GM21619 (cell line): ENCODE data around the gene TMPRSS4.

ENCODE experiments used
- ATAC-seq: cut with Tn5 transposase; IDR thresholded peaks from one replicate; pipeline ENCODE4 v1.9.1; 2021; ENCODE audit not compliant: unreplicated experiment

TMPRSS4 gene

DNA sequence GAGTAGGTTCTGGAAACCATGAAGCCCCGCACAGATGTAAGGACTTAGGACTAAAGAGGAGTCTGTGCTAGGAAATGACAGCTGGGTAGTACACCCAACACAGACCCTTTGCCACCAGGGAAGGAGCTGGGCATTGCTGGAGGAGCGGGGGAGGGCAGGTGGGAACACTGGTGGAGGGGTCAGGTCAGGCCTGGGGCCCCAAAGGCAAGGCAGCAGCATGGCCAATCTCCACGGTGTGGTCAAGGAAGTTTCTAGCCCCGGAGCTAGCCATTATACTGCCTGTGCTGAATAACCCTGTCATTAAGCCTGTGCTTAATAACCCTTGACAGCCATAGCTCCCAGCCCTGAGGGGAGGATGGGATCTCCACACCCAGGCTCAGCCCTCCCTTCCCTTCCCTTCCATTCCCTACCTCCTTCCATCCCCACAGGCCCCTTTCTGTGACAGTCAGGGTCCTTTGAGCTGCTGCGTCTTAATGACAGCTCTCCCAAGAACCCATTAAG, 2.1 kb downstream of the TMPRSS4 start:
- no peak for ATAC-seq

DNA sequence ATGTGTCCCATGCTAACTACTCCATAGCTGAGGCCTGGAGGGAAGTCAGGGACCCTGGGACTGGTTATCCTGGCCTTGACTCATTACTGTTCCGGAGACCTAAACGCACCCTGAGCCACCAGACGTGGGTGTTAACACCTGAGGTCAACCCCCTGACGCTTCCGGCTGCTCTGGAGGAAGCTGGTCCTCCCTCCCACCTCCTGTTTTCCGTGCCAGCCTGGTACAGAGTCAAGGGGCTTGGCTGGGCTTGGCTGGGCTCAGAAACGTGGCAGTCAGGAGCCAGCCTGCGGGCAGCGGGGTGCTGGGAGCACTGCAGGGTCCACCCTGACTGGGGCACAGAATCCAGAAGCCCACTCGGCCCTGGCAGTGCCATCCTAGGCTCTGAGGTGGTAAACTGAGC, 2.6 kb downstream of the TMPRSS4 start:
- ATAC-seq, result no peak

GRCh38 chr11:118080296-118080695, 3.4 kb downstream of the TMPRSS4 start:
- ATAC-seq, result no peak

DNA sequence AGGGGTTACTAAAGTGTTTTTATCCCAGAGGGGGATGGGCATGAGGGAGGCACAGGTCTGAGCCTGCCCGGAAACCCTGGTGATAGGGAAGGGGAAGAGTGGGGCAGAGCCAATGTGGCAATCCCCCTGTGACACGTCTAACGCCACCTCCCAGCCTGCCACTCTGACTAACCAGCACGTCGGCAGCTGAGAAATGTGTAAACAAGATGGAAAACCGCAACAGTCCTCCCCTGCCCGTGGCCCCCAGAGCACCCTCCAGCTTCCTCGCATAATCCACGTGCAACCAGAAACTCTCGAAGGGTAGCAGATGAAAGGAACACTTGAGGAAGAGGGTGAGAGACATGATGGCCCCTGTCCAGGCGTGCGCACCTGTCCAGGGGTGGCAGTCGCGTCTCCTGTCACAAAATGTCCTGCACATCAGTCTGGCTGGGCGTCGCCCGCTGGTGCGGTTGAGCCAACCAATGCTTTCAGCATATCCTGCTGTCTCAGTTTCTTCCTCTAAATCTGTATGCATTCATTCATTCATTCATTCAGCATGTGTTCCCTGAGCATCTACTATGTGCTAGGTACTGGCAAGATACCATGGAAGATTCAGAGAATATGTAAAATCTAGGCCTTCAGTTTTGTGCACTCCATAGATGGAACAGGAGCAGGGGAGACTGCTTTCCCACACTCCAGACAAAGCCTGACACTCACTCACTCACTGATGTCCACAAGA, 4.5 kb downstream of the TMPRSS4 start:
- ATAC-seq, result no peak

DNA sequence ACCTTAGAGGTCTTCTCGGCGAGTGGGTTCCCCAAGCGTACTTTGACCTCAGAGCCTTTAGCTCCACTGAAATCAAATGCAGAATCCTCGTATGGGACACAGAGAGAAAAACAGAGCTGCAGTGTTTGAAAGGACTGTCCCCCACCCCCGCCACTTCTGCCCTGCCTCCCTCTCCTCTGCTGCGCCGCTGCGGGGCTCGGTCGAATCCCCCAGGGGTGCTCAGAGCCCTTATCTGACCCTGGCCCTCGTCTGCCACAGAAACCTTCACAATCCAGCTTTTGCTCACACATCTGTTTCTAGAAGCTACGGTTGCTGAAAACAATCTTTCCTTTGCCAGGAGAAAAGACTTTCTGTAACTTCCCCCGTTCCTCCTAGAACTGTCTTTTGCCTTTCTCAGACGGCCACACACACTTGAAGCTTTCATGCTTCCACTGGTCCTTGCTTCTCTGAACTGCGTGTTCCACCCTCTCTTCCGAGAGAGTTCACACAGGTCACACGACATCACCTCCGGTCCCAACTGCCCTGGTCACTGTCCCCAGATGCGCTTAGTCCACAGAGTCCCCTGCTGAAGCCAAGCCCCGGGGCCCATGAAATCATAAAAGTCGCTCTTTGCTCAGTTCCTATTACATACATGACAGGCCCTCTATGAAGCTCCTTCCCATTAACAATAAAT, 6.1 kb downstream of the TMPRSS4 start:
- no peak for ATAC-seq

DNA sequence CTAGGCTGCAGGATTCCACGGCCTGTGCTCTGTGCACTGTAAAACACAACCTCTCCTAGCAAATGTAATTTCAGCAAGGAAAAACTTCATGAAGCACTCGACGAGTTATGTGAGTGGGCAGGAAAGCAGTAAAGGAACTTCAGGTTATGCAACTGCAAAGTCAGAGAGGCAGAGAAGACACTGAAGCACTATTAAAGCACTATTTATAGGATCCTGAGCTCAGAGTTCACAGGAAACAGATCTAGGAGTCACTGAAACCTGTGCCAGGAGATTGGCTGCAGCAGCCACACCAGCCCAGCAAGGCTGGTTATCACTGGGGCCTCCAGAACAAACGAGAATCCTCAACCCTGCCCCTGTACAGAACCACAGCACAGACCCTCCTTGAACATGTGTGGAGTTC, 7.4 kb downstream of the TMPRSS4 start:
- ATAC-seq, result no peak

GRCh38 chr11:118084656-118085055, 7.8 kb downstream of the TMPRSS4 start:
- no peak for ATAC-seq

DNA sequence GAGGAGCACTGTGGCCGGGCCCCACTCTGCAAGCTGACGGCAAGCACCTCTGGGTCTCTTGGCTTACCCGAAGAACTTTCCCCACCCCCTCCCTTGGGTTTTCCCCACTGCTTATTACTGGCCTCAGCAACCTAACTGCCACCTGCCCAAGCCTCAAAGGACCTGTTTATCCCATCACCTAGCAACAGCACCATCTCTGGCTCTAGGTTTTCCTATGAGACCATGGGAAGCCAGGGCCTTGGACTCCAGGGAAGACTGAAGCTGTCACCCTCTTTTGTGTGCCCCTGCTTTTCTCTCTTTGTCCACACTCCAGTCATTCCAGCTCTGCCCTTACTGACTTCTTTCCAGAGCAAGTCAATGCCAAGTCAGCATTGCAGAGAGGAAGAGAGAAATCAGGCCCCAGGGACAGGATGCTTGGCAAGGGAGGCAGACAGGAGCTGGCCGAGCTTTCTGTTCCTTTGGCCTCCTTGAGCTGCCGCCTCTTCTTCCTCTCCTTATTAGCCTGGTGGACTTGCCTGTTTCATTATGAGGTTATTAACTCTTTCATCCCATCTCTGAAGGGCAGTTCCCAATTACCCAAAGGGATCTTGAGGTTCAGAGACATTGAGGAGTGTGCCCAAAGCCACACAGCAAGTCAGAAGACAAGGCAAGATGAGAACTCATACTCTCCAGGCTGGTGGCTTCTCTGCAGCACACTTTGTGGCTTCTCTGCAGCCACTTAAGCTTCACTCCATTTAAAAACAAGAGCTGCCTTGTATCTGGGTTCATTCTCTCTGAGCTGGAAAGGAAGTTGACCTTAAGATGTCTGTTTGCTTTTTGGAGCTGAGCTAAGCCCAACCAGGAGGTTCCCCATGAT, 10.3 kb downstream of the TMPRSS4 start, which contains the start of gene SMIM35:
TSS of gene SMIM35 (minus strand) at position 51 of the 856 bp plus-strand sequence. CDS start 206 bp downstream, outside the sequence.
- ATAC-seq, result no peak

DNA sequence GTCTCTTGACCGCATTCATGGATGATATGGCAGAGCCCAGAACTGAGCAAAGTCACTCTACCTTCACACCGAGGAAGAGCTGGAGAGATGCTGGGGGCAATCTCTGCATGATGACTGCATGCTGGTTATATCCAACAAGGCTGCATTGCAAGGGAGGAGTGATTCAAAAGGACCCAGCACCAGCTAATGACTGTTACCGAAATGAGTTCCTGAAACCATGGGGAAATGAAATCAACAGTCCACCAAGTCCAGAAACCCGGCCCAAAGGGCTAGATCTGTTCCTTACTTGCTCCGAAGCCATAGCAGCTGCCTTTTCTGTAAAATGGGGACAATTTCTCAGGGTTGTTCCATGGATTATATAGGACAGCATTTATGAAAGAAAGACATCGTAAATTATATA, 11.1 kb downstream of the TMPRSS4 start:
- no peak for ATAC-seq

GRCh38 chr11:118088531-118088930, 11.7 kb downstream of the TMPRSS4 start:
- no peak for ATAC-seq

GRCh38 chr11:118090545-118091162, 13.8 kb downstream of the TMPRSS4 start:
- ATAC-seq, result no peak

DNA sequence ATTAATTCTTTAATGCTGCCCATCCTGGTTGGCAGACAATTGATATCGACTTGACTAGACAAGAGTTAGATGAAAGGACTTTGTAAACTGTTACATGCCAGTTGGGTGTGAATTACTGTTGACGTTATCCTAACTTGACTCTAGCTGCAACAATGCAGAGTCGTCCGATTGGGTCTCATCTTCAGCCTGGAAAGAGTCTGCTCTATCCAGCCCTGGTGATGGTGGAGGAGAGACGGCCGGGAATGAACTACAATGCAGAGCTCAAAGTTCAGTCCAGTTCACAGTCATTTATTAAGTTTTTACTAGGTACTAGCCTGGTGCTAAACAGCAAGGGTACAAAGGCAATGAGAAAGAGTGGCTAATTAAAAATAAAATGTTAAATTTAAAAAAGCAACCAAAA, 14.8 kb downstream of the TMPRSS4 start:
- ATAC-seq, result no peak

DNA sequence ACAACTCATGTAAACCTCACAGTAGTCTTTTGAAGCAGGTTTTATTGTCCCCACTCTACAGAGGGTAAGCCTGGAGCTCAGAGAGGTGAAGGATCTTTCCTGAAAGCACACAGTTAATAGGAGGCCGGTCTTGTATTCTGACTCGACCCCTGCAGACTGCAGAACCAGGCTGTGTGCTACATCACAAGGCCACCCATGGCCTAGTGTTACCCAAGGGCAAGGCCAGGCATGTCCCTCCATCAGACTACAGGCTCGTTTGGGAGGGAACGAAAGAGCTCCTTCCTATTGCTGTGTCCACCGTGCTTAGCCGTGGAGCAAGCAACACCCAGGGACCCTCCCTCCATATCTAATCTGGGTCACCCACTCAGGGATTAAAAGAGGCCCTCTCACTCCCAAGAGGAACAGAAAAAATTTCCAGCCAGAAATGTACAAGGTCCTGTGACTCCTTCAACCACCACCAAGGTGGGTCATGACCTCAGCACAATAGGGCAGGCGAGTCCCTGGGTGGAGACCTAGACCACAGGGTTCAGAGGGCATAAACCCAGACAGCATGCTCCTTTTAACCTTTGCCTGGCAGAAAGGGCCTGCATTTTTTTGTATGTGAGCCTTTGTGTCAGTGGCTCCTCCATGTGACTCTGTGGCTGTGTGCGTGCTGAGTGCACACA, 16.2 kb downstream of the TMPRSS4 start:
- ATAC-seq, result no peak

DNA sequence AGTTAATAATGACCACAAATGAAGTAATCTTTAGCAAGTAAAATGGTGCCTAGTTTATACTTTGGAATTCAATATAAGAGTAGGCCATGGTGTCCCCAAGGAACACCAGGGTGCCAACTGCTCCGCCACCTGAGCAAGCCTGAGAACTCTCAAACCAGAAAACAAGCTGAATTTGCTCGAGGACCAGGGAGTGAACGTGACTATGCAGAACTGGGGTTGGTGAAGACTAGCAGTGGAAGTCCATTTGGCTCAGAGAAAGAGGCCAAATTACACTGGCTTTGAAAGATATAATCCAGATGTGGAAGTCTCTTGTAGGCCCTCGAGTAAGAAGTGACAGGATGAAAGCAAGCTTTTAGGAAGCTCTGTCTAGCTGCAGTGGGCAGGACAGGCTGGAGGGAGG, 18.6 kb downstream of the TMPRSS4 start:
- ATAC-seq, result no peak

DNA sequence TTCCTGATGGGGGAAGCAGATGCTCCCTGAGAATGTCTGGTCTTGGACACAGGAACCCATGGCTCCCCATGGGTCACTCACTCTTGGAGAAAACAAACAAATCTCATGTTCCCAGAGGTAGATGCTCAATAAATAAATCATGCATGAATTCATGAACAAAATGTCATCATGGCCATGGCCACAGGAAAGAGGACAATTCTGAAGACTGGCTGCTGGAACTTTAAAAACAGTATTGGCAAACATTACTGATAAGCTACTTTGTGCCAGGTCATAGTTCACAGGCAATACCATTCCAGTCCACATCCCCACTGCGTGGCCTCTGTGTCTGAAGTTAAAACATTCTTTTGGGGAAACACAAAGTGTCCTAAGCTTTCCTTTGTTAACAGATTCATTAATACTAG, 19.1 kb downstream of the TMPRSS4 start:
- no peak for ATAC-seq

GRCh38 chr11:118098996-118099837, 22.3 kb downstream of the TMPRSS4 start:
- ATAC-seq, result no peak

DNA sequence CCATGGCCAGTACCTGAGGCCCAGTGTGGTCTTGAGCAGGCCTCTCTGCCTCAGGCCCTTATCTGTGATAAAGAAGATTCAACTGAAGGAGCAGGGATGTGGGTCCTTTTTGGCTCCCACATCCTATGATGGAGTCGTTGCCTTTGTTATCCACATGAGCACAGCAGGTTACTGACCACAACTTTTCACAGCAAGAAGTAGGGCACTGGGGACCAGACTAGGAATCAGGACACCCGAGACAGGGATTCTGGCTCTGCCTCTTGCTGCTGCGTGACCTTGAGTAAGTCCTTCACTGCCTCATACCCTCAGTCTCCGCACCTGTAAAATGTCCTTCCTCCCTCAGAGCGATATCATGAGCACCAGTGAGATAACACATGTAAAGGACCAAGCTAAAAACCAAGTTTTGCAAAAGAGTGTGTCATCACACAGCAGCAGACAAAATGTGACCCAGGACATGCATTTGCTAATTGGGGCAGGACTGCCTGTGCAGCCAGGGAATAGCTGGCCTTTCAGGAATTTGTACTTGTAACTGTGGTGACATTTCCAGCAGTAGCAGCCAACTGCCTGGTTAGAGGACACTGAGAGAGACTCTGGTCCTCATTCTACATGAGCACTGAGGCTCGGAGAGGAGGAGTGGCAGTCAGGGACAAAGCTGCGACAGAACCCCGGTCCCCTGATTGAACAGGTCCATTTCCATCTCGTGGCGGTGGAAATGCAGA, 23.1 kb downstream of the TMPRSS4 start:
- ATAC-seq, result no peak

GRCh38 chr11:118100691-118101232, 23.9 kb downstream of the TMPRSS4 start:
- no peak for ATAC-seq
